Panc1 (cell line): ENCODE measurements around the gene FAM229B.

Experiments
- CTCF ChIP-seq: fragments of 450-650 bp; IDR thresholded peaks from 2 replicates; pipeline ENCODE4 v1.5.1; 2017; ENCODE audit warnings: mild to moderate bottlenecking
- REST ChIP-seq, 2 experiments: IDR thresholded peaks; 2 replicates each; pipeline ENCODE4 v1.6.1; 2011 to 2012; ENCODE audit warnings: low read depth in 2 of 2, control low read depth in 1 of 2, low read length in 1 of 2, mild to moderate bottlenecking in 1 of 2, moderate library complexity in 1 of 2; ENCODE audit not compliant: insufficient read depth in 1 of 2
- TCF7L2 ChIP-seq: IDR thresholded peaks from 2 replicates; pipeline ENCODE4 v1.6.1; 2011; ENCODE audit warnings: mild to moderate bottlenecking, low read depth, low read length, inconsistent platforms

GRCh38 chr6:112049996-112050395 is 37.4 kb upstream of the FAM229B start:
- no peak for TF ChIP-seq CTCF
- no peak for TF ChIP-seq TCF7L2
- no peak for TF ChIP-seq REST (IDR thresholded peaks at IDR 0.05; ENCODE audit: insufficient read depth in 1 of 2, low read depth in 2 of 2, low read length in 1 of 2)
